SK-N-MC (cell line): ENCODE measurements around the gene AKAP1.

Experiments used
- DNase-seq: peaks from one replicate; pipeline ENCODE4 v3.0.0-alpha.2; 2011; ENCODE audit warnings: low read depth, low spot score
- H3K27ac ChIP-seq: fragments of 200-600 bp; sonication (generic); 2 replicates; pipeline ENCODE4 v1.5.1; 2016; ENCODE audit warnings: mixed run types
- H3K36me3 ChIP-seq: fragments of 200-600 bp; sonication (generic); 2 replicates; pipeline ENCODE4 v1.6.1; 2017; ENCODE audit warnings: antibody characterized with exemption, low read length, mixed read lengths; ENCODE audit not compliant: insufficient read depth
- H3K4me3 ChIP-seq: fragments of 200-600 bp; sonication (generic); 2 replicates; pipeline ENCODE4 v1.5.1; 2016
- H3K9ac ChIP-seq: fragments of 200-600 bp; sonication (generic); 2 replicates; pipeline ENCODE4 v1.8.0; 2017; ENCODE audit warnings: mixed run types, mixed read lengths; ENCODE audit not compliant: insufficient read length
- H3K9me3 ChIP-seq: fragments of 200-600 bp; sonication (generic); 2 replicates; pipeline ENCODE4 v1.6.1; 2017; ENCODE audit warnings: low read depth, mild to moderate bottlenecking, antibody characterized with exemption, low read length, moderate library complexity, mixed read lengths
- EZH2 ChIP-seq: fragments of 200-600 bp; sonication (generic); IDR thresholded peaks from one replicate; pipeline ENCODE4 v1.6.1; 2017; ENCODE audit warnings: antibody characterized with exemption
- FOXP2 ChIP-seq: optimal IDR thresholded peaks from 2 replicates; pipeline ENCODE3; 2011; ENCODE audit warnings: mild to moderate bottlenecking, moderate library complexity; ENCODE audit not compliant: insufficient read depth; ENCODE audit errors: extremely low read length, control extremely low read depth
- POLR2AphosphoS5 ChIP-seq: IDR thresholded peaks from 2 replicates; pipeline ENCODE4 v1.6.1; 2012; ENCODE audit warnings: mild to moderate bottlenecking, low read depth, low read length, borderline replicate concordance

Gene AKAP1

DNA sequence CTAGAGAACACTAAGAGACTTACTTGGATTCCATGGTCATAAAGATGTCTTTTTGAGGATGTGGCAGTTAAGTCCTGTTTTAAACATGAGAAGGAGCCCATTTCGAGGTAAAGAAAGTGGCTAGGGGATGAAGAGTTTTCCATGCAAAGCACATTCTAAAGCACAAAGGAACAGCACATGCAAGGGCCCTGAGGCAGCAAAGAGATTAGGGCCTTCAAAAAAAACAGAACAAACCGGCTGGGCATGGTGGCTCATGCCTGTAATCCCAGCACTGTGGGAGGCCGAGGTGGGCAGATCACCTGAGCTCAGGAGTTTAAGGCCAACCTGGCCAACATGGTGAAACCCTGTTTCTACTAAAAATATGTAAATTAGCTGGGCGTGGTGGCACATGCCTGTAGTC lies 79.8 kb downstream of the AKAP1 start:
- no peaks in the 10 kb centered on the region for H3K9me3 ChIP-seq
- TF ChIP-seq EZH2 (no peak), FOXP2 (no peak), POLR2AphosphoS5 (no peak)
- no peak for DNase-seq
- H3K9ac ChIP-seq: no peak overlapping the region
- H3K4me3 ChIP-seq: no peak overlapping the region
- H3K27ac ChIP-seq: no peak overlapping the region
- no peaks in the 10 kb centered on the region for H3K36me3 ChIP-seq

DNA sequence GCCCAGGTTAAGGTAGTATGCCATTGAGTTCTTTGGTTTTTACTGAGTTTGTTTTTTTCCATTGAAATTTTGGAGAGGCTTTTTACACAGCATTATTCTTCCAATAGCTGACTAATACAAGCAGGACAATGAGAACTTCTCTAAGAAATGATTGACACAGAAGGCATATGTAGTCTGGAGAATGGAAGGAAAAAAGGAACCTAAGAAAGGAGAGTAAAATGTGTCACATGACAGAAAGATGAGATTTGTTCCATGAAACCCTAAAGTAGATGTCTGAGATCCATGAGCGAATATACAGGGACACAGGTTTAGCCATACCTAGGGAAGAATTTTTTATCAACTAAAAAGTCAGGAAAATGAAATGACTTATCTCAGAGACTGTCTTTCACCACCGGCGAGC lies 80.7 kb downstream of the AKAP1 start:
- no peak overlapping the region for H3K9ac ChIP-seq
- H3K4me3 ChIP-seq: no peak overlapping the region
- no peak for DNase-seq
- no peak for TF ChIP-seq EZH2
- no peak for TF ChIP-seq FOXP2
- TF ChIP-seq POLR2AphosphoS5: no peak
- no peaks in the 10 kb centered on the region for H3K36me3 ChIP-seq
- H3K9me3 ChIP-seq: no peaks in the 10 kb centered on the region
- H3K27ac ChIP-seq: no peak overlapping the region

DNA sequence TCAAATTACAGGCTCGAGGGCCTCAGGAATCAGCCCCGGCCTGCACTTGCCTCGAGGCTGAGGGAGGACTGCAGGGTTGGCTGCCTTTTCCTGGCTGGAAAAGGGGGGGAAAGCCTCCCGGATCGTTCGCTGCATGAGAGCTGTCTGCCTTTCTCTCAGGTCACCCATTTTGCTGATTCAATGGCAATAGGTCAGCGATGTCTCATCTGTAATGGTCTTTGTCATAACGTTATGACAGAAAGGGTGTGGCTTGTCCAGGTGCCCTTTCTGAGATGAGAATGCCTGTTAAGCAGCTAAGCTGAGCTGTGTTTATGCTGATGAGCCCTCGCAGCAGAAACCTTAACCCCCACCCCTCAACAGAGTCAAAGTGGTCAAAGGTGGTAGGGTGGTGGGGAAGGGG lies 81.8 kb downstream of the AKAP1 start:
- no peak for DNase-seq
- H3K36me3 ChIP-seq: no peaks in the 10 kb centered on the region
- no peak overlapping the region for H3K27ac ChIP-seq
- H3K9me3 ChIP-seq: no peaks in the 10 kb centered on the region
- H3K4me3 ChIP-seq: no peak overlapping the region
- TF ChIP-seq EZH2: no peak
- no peak for TF ChIP-seq FOXP2
- TF ChIP-seq POLR2AphosphoS5: no peak
- H3K9ac ChIP-seq: no peak overlapping the region

DNA sequence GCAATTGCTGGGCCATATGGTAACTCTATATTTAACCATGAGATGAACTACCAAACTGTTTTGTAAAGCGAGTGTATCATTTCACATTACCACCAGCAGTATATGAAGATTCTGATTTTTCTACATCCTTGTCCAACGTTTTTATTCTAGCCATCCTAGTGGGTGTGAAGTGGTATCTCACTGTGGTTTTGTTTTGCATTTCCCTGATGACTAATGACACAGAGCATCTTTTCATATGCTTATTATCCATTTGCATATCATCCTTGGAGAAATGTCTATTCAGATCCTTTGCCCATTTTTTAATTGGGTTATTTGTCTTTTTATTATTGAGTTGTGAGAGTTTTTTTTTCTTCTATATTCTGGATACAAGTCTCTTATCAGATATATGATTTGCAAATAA lies 83.6 kb downstream of the AKAP1 start:
- Histone ChIP-seq H3K9ac (no peak overlapping the region), H3K9me3 (no peaks in the 10 kb centered on the region), H3K4me3 (no peak overlapping the region), H3K27ac (no peak overlapping the region), H3K36me3 (no peaks in the 10 kb centered on the region)
- TF ChIP-seq POLR2AphosphoS5 (no peak), FOXP2 (no peak), EZH2 (no peak)
- no peak for DNase-seq

DNA sequence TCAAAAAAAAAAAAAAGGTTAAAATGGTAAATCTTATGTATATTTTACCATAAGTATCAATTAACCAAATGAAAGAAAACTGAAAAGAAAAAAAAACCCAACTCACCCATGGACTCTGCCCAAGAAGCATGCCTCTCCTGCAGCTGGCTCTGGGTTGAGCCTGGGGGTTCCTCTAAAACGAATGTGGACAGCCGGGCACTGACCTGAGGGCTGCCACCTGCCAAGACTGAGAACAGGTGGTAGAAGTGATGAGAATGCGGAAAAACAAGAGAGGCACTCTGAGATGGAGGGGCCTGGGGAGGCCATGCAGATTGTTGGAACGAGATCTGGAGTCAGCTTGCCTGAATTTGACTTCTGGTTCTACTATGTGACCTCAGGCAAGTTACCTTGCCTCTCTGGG lies 85.8 kb downstream of the AKAP1 start:
- DNase-seq: no peak
- H3K9me3 ChIP-seq: no peaks in the 10 kb centered on the region
- no peak overlapping the region for H3K9ac ChIP-seq
- H3K36me3 ChIP-seq: no peaks in the 10 kb centered on the region
- no peak for TF ChIP-seq EZH2
- no peak for TF ChIP-seq FOXP2
- no peak for TF ChIP-seq POLR2AphosphoS5
- H3K27ac ChIP-seq: no peak overlapping the region
- H3K4me3 ChIP-seq: no peak overlapping the region
